Spleen (tissue), 11 donors: ENCODE measurements around the gene SIM2. TPM values are rescaled to one million over a fixed set of nuclear protein-coding genes. Genes with fewer than 3 reads are reported as not detected.

Experiments
- DNase-seq: peaks from one replicate; pipeline ENCODE4 v3.0.0-alpha.2; 2020
- H3K27ac ChIP-seq, 8 donors: fragments of 200-600 bp; sonication (generic) in 7 of 8; 1 replicate in 4 of 8; 2 replicates in 4 of 8; pipeline versions ENCODE4 v1.5.0 to v1.8.0; 2016 to 2021; ENCODE audit warnings: inconsistent platforms in 4 of 8, mild to moderate bottlenecking in 4 of 8, moderate library complexity in 1 of 8
- H3K27me3 ChIP-seq, 7 donors: fragments of 200-600 bp; sonication (generic) in 6 of 7; replicated peaks in 1 of 7; 1 replicate in 4 of 7; 2 replicates in 3 of 7; pipeline versions ENCODE4 v1.5.0 to v1.8.0; 2016 to 2021; ENCODE audit warnings: inconsistent platforms in 3 of 7, mild to moderate bottlenecking in 1 of 7
- H3K36me3 ChIP-seq, 6 donors: fragments of 200-600 bp; sonication (generic) in 5 of 6; 1 replicate in 4 of 6; 2 replicates in 2 of 6; pipeline versions ENCODE4 v1.5.0 to v1.8.0; 2016 to 2021; ENCODE audit warnings: inconsistent platforms in 2 of 6
- H3K4me1 ChIP-seq, 6 donors: fragments of 200-600 bp; sonication (generic) in 5 of 6; 1 replicate in 3 of 6; 2 replicates in 3 of 6; pipeline versions ENCODE4 v1.5.0 to v1.8.0; 2016 to 2021; ENCODE audit warnings: inconsistent platforms in 3 of 6
- H3K4me3 ChIP-seq, 8 donors: fragments of 200-600 bp; sonication (generic) in 7 of 8; 1 replicate in 4 of 8; 2 replicates in 4 of 8; pipeline versions ENCODE4 v1.5.0 to v1.8.0; 2016 to 2021; ENCODE audit warnings: inconsistent platforms in 4 of 8, mild to moderate bottlenecking in 4 of 8, moderate library complexity in 2 of 8
- H3K9me3 ChIP-seq, 8 donors: fragments of 200-600 bp; sonication (generic) in 7 of 8; 1 replicate in 4 of 8; 2 replicates in 4 of 8; pipeline versions ENCODE4 v1.5.0 to v1.8.0; 2016 to 2021; ENCODE audit warnings: inconsistent platforms in 4 of 8
- POLR2A ChIP-seq, 3 donors: fragments of 450-650 bp; IDR thresholded peaks; one replicate each; pipeline ENCODE4 v1.5.1; 2017; ENCODE audit warnings: antibody characterized with exemption in 3 of 3, mild to moderate bottlenecking in 1 of 3
- POLR2AphosphoS5 ChIP-seq, 3 donors: sonication (generic); formaldehyde crosslinking; IDR thresholded peaks; one replicate each; pipeline ENCODE4 v1.5.1; 2017; ENCODE audit warnings: antibody characterized with exemption in 3 of 3
- WGBS, 5 donors: extraction: QIAGEN DNeasy Blood & Tissue Kit in 3 of 5; methylation state at CpG; one replicate each; pipeline versions ENCODE4 v1.1.5 to v1.1.7; 2013 to 2018; 5-methylcytosine and 5-hydroxymethylcytosine counted together
- intact Hi-C: fragments of 100-400 bp; cut with DNase I; formaldehyde crosslinking; loops from one replicate; pipeline ENCODE4 v1.15.0; 2023; ENCODE audit warnings: low total_unique reads
- polyA plus RNA-seq, 3 donors: library from polyadenylated mRNA; stranded (reverse); fragments of 200-250 nt; gene quantifications; one replicate each; pipeline ENCODE4 v1.2.1, GENCODE V29; 2013
- total RNA-seq, 7 donors: library from RNA; depleted of rRNA in 3 of 7; stranded (reverse); fragments of >200 nt in 3 of 7; fragmentation: NEBNext Ultra II Directional in 4 of 7; extraction: Animal tissue kit (Norgen Biotek cat#: 25700) in 4 of 7; gene quantifications; one replicate each; pipeline versions ENCODE4 v1.1.0 to v1.2.1, GENCODE V29; 2016 to 2021
- TF ChIP-seq, protein P1 (sequence below), 11 experiments: fragments of 200-600 bp in 7 of 11; fragments of 450-650 bp in 4 of 11; sonication (generic) in 4 of 11; IDR thresholded peaks in 8 of 11; conservative IDR thresholded peaks in 3 of 11; 1 replicate in 7 of 11; 2 replicates in 4 of 11; pipeline versions ENCODE4 v1.4.0 to v1.8.0; 2016 to 2021; ENCODE audit warnings: antibody characterized with exemption in 11 of 11, inconsistent platforms in 4 of 11, mild to moderate bottlenecking in 1 of 11
- donor health status: healthy with polysubstance abuse.
- donor health status: DM: no; HTN: no; CAD: no; lungs with moderate emphysema.
- donor health status: DM: no; HTN: no; CAD: no.
- donor health status: Bipolar disorder and iron deficiency.
- donor health status: healthy.
- donor health status: DM: no; HTN: no; CAD: no.
- donor health status: DM: yes; HTN: yes; CAD: no.

SIM2 gene
- total and polyA plus RNA-seq, 10 donors, result not detected

GRCh38 chr21:36700971-36701755 is 2.2 kb downstream of the SIM2 start:
- Histone ChIP-seq H3K36me3 (no peaks in the 10 kb centered on the region), H3K4me1 (peaks cover 26 to 83% (median 67%) of the 10 kb centered on the region in 6 donors), H3K9me3 (no peaks in the 10 kb centered on the region), H3K27ac (no peak overlapping the region), H3K27me3 (peaks cover 41 to 100% (median 100%) of the 10 kb centered on the region in 7 donors), H3K4me3 (peak overlapping the region in 6 of 8 donors; percentile 9 to 53 (median 20))
- WGBS, 5 donors, result 1 to 5% (median 3%) methylated on average over 39 to 65 of the region's 65 CpGs
- TF ChIP-seq POLR2AphosphoS5 (IDR thresholded peaks at IDR 0.05), result no peak
- intact Hi-C loops, result no loop called here
- DNase-seq, result no peak

DNA sequence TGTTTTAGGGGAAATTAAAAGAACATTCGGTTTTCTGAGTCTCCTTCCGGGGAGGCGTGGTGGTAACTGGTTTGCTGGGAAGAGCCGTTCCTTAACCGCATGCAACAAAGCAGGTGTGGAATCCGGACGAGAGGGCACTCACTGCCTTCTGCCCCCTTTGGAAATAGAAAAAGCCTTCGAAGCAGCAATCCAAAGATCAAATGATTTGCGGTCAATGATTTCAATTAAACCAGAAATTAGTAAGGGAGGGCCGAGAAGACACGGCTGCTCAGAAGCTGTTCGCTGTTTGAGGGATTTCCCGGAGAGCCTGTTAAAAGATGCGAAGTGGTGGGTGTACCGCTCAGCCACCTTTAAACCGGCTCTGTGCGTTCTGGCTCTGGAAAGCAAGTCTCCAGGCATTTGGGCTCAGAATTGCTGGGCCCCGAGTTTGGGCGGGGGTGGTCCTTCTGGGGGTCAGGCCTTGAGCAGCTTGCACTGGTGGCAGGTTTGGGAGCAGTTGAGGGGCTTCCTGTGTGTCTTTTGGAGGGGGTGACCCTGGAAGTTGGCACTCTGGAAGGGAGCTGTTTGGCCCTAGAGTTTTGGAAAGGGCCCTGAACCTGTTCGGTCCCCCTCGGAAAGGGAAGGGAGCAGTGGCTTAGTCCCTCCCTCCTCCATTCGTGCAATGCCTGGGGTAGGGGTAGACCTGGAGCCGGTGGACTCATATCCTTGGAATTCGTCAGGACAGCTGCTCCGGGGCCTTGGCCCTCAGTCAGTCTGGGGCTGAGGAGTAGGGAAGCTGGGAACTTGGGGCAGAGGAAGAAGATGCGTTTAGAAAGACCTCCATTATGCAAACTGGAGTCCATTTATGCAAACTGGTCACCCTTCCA is 3.1 kb downstream of the SIM2 start:
- no peak for DNase-seq

DNA sequence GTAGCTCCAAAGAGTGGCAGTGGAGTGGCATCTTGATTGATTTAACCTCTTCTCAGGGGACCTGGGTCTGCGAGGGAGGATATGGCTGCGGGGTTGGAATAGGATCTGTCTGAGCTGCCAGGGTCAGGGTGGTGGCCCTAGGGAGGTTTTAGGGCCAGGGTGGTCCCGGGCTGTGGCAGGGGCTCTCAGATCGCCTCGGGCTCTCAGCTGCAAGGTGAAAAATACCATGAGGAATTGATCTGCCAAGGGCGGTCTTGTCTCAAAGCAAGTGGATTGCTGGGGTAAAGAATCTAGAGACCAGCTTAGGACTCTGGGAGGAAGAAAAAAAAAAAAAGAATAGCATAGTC is 3.7 kb downstream of the SIM2 start:
- 7 to 16% (median 14%) methylated on average over 6 of the region's 6 CpGs for WGBS, 5 donors
- Histone ChIP-seq H3K27me3 (peaks cover 36 to 100% (median 100%) of the 10 kb centered on the region in 7 donors), H3K4me1 (peaks cover 22 to 83% (median 70%) of the 10 kb centered on the region in 6 donors), H3K36me3 (no peaks in the 10 kb centered on the region), H3K9me3 (no peaks in the 10 kb centered on the region), H3K27ac (no peak overlapping the region), H3K4me3 (no peak overlapping the region)
- intact Hi-C loops, result no loop called here
- TF ChIP-seq POLR2AphosphoS5 (IDR thresholded peaks at IDR 0.05) (no peak), POLR2A (IDR thresholded peaks at IDR 0.05) (no peak)
- TF ChIP-seq, protein P1, sequence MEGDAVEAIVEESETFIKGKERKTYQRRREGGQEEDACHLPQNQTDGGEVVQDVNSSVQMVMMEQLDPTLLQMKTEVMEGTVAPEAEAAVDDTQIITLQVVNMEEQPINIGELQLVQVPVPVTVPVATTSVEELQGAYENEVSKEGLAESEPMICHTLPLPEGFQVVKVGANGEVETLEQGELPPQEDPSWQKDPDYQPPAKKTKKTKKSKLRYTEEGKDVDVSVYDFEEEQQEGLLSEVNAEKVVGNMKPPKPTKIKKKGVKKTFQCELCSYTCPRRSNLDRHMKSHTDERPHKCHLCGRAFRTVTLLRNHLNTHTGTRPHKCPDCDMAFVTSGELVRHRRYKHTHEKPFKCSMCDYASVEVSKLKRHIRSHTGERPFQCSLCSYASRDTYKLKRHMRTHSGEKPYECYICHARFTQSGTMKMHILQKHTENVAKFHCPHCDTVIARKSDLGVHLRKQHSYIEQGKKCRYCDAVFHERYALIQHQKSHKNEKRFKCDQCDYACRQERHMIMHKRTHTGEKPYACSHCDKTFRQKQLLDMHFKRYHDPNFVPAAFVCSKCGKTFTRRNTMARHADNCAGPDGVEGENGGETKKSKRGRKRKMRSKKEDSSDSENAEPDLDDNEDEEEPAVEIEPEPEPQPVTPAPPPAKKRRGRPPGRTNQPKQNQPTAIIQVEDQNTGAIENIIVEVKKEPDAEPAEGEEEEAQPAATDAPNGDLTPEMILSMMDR (IDR thresholded peaks at IDR 0.05 in 8 of 11, conservative IDR thresholded peaks at IDR 0.05 in 3 of 11), result no peak
- DNase-seq, result no peak

More for the DNA sequence above, 3.1 kb downstream of the SIM2 start:
- no peak for TF ChIP-seq POLR2A (IDR thresholded peaks at IDR 0.05)
- TF ChIP-seq POLR2AphosphoS5 (IDR thresholded peaks at IDR 0.05), result no peak
- TF ChIP-seq, protein P1 (IDR thresholded peaks at IDR 0.05 in 8 of 11, conservative IDR thresholded peaks at IDR 0.05 in 3 of 11), result no peak
- Histone ChIP-seq H3K4me3 (peak overlapping the region in 2 of 8 donors; percentile 23 to 53), H3K27ac (no peak overlapping the region), H3K4me1 (peaks cover 26 to 83% (median 71%) of the 10 kb centered on the region in 6 donors), H3K36me3 (no peaks in the 10 kb centered on the region), H3K27me3 (peaks cover 36 to 100% (median 100%) of the 10 kb centered on the region in 7 donors), H3K9me3 (no peaks in the 10 kb centered on the region)
- intact Hi-C loops, result no loop called here
- WGBS, 5 donors, result 5 to 8% (median 6%) methylated on average over 26 of the region's 26 CpGs

- H3K36me3 ChIP-seq, result no peaks in the 10 kb centered on the region
- no peak for DNase-seq
- WGBS, 5 donors, result 20 to 33% (median 23%) methylated on average over 3 of the region's 3 CpGs
- H3K9me3 ChIP-seq, result no peaks in the 10 kb centered on the region
- H3K27me3 ChIP-seq, result peaks cover 36 to 100% (median 100%) of the 10 kb centered on the region in 7 donors
- TF ChIP-seq POLR2AphosphoS5 (IDR thresholded peaks at IDR 0.05) (no peak), POLR2A (IDR thresholded peaks at IDR 0.05) (no peak)
- TF ChIP-seq, protein P1 (IDR thresholded peaks at IDR 0.05 in 8 of 11, conservative IDR thresholded peaks at IDR 0.05 in 3 of 11), result no peak
- no peak overlapping the region for H3K4me3 ChIP-seq
- peaks cover 20 to 83% (median 71%) of the 10 kb centered on the region in 6 donors for H3K4me1 ChIP-seq
- intact Hi-C loops, result no loop called here
- no peak overlapping the region for H3K27ac ChIP-seq
Measured at GRCh38 chr21:36703123-36703522, 4.2 kb downstream of the SIM2 start.
